KOPT-K1 (cell line): ENCODE data around the gene PHF13.

Source experiments
- H3K27ac ChIP-seq: fragments of 200-600 bp; sonication (generic); 2 replicates; pipeline ENCODE4 v1.5.1; 2016; ENCODE audit warnings: antibody characterized with exemption, mild to moderate bottlenecking, low read depth, low read length; ENCODE audit not compliant: poor library complexity, severe bottlenecking
- H3K36me3 ChIP-seq: fragments of 200-600 bp; sonication (generic); 2 replicates; pipeline ENCODE4 v1.5.1; 2017; ENCODE audit warnings: antibody characterized with exemption, mild to moderate bottlenecking, low read length, moderate library complexity; ENCODE audit not compliant: insufficient read depth
- H3K9me3 ChIP-seq: fragments of 200-600 bp; sonication (generic); 2 replicates; pipeline ENCODE4 v1.5.1; 2017; ENCODE audit warnings: antibody characterized with exemption, low read length, mild to moderate bottlenecking; ENCODE audit not compliant: insufficient read depth, poor library complexity, severe bottlenecking

PHF13 gene

DNA sequence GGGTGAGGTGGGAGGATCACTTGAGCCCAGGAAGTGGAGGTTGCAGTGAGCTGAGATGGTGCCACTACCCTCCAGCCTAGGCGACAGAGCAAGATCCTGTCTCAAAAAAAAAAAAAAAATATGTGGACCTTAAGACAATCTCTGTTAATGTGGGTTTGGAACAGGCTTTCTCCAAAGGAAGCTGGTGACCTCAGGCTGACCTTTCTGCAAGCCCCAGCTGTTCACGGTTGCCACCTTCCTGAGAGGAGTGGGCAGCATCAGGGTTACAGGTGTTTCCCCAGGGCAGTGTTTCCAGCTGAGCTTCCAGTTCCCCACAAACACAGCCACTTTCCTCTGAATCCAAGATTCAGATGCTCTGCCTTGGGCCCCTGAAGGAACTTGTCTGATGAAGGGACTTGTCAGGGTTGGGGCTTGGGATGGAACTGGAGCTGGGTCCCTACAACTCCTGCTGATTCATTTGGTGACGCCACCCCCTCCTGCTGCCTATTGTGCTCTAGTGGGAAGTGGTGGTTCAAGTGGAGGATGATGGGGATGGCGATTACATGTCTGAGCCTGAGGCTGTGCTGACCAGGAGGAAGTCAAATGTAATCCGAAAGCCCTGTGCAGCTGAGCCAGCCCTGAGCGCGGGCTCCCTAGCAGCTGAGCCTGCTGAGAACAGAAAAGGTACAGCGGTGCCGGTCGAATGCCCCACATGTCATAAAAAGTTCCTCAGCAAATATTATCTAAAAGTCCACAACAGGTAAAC lies 31.8 kb upstream of the PHF13 start:
- Histone ChIP-seq H3K27ac (no peak overlapping the region), H3K9me3 (no peaks in the 10 kb centered on the region), H3K36me3 (peaks cover 10% of the 10 kb centered on the region; the same call in 1 of the 2 replicates)

DNA sequence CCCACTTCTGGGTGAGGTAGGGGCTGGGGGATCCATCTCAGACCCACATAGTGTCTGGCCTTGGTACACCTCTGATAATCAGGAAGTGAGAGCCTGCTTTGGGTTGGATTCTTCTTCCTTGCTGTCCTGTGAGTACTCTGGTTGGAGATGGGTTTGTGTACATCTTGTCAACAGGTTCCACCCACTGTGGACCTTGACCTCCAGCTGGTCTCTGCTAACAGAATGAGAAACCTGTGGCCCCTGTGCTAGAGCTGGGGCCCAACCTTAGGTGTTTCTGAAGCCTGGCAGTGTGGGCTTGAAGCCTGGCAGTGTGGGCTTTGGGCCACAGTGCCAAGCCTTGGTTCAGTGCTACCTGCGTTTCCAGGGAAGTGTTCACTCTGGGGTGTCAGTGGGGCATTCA lies 31.2 kb upstream of the PHF13 start:
- H3K9me3 ChIP-seq: no peaks in the 10 kb centered on the region
- peaks cover 17% of the 10 kb centered on the region; the same call in 1 of the 2 replicates for H3K36me3 ChIP-seq
- H3K27ac ChIP-seq: no peak overlapping the region

DNA sequence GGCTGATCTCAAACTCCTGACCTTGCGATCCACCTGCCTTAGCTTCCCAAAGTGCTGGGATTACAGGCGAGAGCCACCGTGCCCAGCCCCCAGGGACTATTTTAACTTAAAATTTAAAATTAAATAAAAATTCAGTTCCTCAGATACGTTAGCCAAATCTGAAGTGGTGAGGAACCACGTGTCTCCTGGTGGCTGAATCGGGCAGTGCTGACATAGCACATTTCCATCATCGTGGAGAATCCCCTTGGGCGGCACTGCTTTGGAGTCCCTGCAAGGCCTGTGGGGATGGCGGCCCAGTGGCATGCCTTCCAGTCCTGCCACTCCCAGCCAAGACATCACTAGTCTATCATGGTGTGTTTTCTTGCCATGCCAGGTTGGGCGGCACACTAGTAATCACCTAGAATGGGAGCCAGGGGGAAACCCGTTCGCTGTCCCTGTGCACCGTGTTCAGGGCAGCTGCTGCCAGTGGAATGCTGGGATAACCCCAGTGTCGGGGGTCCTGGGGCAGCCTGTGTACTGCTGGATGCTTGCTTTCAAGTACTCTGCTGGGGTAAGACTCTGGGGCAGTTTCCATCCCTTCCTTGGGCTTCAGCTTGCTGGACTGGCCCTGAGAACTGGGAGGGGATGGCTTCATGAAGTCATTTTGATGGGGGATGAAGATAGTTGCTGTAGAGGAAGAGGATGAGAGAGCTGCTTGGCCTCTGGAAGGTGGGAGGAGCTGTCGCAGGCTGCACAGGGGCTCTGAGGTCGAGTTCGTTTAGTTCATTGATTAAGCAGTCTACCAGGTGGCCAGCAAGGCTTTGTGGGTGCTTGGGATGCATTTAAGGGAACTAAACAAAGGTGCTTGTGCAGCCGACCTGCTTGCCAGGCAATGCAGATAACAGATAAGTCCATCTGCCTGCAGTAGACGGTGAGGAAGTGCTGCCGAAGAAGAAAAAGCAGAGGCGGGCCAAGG lies 29.1 kb upstream of the PHF13 start:
- H3K27ac ChIP-seq: no peak overlapping the region
- peaks cover 37% of the 10 kb centered on the region for H3K36me3 ChIP-seq
- H3K9me3 ChIP-seq: no peaks in the 10 kb centered on the region

DNA sequence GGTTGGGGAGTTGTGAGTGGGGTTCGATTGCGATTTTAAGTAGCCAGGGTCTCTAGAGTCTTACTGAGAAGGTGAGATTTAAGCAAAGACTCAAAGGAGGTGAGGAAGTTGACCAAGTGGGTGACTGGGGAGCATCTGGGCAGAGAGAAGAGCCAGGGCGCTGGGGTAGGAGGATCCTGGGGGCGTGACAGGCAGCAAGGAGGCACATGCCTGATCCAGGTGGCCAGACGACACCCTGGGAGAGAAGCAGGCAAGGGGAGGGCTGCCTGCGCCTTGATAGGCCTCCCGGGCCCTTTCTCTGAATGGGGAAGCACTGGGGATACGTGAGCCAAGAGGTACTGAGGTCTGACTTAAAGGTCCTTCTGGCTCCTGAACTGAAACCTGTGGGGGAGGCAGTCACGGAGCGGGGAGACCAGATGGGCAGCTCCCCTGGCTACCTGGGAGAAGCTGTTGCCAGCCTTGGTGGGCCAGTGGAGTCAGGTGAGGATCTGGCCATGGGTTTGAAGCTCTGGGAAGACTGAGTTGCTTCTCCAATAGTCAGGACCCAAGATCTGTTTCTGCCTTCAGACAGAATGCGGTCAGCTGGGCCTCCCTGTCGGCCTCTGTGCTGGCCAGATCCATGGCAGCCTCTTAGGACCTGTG lies 28.3 kb upstream of the PHF13 start:
- H3K27ac ChIP-seq: no peak overlapping the region
- no peaks in the 10 kb centered on the region for H3K9me3 ChIP-seq
- peaks cover 45% of the 10 kb centered on the region for H3K36me3 ChIP-seq

DNA sequence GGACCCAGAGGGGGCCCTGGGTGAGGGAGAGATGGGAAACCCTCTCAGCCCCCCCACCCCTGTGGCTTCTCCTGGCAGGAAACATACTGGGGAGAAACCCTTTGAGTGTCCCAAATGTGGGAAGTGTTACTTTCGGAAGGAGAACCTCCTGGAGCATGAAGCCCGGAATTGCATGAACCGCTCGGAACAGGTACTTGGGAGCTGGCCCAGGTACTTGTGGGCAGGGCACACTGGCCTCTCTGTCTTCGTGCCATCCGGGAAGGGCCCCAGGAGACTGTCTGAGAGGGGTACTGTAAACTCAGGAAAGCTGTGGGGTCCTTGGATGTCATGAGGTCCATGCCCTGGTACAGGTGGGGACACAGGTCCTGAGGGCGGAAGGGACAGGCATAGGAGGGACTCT lies 27.7 kb upstream of the PHF13 start:
- Histone ChIP-seq H3K9me3 (no peaks in the 10 kb centered on the region), H3K36me3 (peaks cover 51% of the 10 kb centered on the region), H3K27ac (no peak overlapping the region)

DNA sequence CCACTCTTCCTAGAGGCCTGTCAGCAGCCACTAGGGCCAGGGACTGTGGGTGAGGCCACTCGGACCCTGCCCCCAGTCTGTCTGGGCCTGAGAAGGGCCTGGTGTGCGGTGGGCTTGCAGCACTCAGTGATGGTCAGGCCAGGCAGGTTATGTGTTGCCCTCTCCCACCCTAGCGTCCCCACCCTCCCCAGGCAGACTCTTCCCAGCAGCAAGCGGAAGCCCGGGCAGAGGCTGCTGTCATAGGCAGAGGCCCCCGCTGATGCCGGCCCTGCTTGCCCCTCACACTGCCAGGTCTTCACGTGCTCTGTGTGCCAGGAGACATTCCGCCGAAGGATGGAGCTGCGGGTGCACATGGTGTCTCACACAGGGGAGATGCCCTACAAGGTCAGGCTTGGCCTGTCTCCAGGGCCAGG lies 27.1 kb upstream of the PHF13 start:
- H3K36me3 ChIP-seq: peaks cover 57% of the 10 kb centered on the region
- no peaks in the 10 kb centered on the region for H3K9me3 ChIP-seq
- no peak overlapping the region for H3K27ac ChIP-seq

DNA sequence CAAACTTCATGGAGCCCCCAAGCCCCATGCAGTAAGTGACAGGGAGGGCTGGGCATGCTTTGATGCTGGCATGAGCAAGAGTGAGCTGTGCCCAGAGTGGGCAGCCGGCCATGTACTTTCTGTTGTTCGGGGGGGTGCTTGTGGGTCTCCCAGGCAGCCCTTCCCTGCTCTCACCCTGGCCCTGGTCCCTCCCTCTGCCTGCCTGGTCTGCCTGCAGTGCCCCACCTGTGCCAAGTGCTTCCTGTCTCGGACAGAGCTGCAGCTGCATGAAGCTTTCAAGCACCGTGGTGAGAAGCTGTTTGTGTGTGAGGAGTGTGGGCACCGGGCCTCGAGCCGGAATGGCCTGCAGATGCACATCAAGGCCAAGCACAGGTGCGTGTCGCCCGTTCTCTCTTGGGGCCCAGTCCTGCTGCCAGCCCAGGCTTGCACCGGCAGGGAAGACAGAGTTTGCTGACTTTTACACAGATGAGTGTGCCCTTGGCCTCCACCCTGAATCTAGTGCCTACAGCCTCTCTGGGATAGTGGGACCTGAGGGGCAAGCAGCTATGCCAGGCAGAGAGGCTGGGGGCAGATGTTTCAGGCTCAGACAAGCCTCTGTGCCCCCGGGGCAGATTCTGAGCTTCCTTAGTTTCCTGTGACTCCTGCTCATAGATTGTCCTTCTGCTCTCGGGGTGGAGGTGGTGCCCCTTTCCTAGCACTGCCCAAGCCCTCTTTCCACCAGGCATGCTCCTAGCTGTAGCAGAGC lies 26.1 kb upstream of the PHF13 start:
- peaks cover 60% of the 10 kb centered on the region for H3K36me3 ChIP-seq
- no peaks in the 10 kb centered on the region for H3K9me3 ChIP-seq
- H3K27ac ChIP-seq: no peak overlapping the region

DNA sequence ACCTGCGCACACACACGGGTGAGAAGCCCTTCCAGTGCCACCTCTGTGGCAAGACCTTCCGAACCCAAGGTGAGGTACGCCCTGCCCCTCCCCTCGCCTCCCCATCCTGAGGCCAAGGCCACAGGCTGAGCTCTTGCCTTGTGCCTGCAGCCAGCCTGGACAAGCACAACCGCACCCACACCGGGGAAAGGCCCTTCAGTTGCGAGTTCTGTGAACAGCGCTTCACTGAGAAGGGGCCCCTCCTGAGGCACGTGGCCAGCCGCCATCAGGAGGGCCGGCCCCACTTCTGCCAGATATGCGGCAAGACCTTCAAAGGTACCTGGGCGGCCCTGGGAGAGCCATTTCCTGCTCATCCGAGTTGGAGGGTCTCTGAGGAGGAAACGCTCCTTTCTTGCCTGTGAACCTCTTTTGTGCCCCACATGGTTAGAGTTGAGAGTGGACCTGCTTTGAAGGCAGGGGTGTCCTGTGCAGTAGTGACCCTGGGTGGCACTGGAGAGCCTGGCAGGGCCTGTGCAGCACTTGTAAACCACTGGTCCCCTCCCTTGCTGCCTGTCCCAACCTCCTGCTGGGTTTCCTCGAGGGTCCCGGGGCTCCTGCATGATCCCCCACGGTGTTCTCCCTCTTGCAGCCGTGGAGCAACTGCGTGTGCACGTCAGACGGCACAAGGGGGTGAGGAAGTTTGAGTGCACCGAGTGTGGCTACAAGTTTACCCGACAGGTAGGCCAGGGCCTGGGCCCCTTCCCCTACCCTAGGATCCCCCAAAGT lies 25.2 kb upstream of the PHF13 start:
- peaks cover 68% of the 10 kb centered on the region for H3K36me3 ChIP-seq
- H3K9me3 ChIP-seq: no peaks in the 10 kb centered on the region
- no peak overlapping the region for H3K27ac ChIP-seq

DNA sequence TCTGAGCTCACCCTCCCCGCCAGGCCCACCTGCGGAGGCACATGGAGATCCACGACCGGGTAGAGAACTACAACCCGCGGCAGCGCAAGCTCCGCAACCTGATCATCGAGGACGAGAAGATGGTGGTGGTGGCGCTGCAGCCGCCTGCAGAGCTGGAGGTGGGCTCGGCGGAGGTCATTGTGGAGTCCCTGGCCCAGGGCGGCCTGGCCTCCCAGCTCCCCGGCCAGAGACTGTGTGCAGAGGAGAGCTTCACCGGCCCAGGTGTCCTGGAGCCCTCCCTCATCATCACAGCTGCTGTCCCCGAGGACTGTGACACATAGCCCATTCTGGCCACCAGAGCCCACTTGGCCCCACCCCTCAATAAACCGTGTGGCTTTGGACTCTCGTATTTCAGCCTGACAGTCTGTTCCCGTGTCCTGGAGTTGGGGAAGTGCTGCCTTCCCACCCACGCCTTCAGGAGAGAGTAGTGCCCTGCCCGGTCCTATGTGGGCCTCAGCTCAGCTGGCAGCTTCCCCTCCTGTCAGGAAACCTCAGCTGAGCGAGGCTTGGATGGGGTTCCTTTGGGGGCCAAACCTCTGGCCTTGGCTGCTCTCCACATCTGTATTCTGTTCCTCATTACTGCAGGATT lies 24.5 kb upstream of the PHF13 start:
- Histone ChIP-seq H3K36me3 (peaks cover 75% of the 10 kb centered on the region), H3K9me3 (no peaks in the 10 kb centered on the region), H3K27ac (no peak overlapping the region)

DNA sequence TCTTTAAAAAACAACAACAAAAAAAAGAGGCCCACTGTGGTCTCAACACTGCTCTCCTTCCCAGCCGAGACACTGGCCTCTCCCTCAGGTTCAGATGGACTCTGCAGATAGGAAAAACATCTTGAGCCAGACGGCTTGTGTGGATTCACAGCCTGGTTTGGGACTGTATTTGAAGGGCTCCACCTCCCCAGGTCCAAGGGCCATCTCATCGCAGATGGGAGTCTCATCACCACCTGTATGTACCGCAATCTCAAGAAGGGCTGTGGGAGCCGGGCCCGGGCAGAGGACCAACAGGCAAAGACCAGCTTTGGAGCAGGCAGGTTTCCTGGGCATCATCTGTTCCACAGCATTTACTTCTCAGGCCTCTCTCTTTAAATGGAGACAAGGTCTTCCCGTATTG lies 23.5 kb upstream of the PHF13 start:
- peaks cover 86% of the 10 kb centered on the region for H3K36me3 ChIP-seq
- H3K9me3 ChIP-seq: no peaks in the 10 kb centered on the region
- H3K27ac ChIP-seq: no peak overlapping the region

DNA sequence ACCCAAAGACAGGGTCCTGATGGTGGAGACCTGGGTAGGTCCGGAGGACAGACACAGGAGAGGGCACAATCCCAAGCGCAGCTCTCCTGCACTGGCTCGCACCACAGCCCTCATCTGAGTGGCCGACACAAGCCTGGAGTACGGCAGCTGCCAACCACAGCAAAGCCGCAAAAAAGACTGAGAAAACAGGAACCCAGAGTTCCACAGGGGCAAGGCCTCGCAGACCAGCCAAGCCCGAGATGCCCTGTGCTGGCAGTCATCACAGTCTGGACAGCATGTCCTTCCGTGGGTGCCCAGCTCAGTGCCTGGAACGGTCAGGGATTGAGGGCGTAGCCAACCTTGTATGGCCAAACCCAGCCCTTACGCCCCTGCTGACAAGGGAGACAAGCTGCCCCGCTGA lies 22.3 kb upstream of the PHF13 start:
- Histone ChIP-seq H3K27ac (no peak overlapping the region), H3K9me3 (no peaks in the 10 kb centered on the region), H3K36me3 (peaks cover 97% of the 10 kb centered on the region)

DNA sequence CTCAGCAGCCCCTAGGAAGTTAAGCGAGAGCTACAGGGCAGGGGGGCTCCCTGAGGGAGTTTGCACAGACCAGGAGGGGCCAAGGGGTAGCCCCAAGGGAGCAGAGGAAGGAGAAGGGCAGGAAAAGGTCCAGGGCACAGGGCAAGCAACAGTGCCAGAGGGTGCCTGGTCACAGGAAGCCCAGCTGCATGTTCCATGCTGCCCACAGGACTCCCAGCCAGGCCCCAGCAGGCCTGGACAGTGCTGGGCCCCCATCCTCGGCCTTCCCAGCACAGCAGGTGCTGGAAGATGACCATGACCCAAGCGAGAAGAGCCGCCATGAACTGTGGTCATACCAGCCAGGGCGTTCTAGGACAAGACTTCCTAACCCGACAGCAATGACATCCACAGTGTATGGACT lies 21.9 kb upstream of the PHF13 start:
- H3K36me3 ChIP-seq: peaks cover 100% of the 10 kb centered on the region
- H3K27ac ChIP-seq: no peak overlapping the region

DNA sequence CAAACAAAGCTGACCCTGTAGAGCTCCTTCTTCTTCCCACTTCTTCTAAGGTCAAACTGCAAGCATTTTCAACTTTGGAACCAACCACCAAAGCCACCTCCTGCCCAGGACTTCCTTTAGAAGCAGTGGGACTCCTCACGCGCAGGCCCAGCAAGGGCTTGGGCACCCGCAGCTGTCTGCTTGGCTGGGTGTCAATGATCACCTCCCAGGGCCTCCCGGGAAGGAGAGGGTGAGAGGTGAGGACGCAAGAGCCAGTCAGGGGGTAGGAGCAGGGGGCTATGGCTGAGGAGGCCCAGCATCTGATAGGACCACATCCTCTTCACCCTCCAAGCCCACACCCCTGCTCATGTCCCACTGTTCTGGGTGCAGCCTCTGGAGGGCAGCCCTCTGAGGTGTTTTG lies 21.1 kb upstream of the PHF13 start:
- Histone ChIP-seq H3K9me3 (no peaks in the 10 kb centered on the region), H3K36me3 (peaks cover 100% of the 10 kb centered on the region), H3K27ac (no peak overlapping the region)

More for the DNA sequence above, 21.9 kb upstream of the PHF13 start:
- H3K9me3 ChIP-seq: no peaks in the 10 kb centered on the region
